Muscle of back (tissue), 10 donors: ENCODE measurements around the gene CCL19. TPM values are rescaled to one million over a fixed set of nuclear protein-coding genes. Genes with fewer than 3 reads are reported as not detected.

Experiments used
- polyA plus RNA-seq, 10 donors: library from polyadenylated mRNA; unstranded; fragments of 120-200 nt; gene quantifications; one replicate each; pipeline ENCODE4 v1.2.1, GENCODE V29; 2013; ENCODE audit not compliant: insufficient read length in 10 of 10

The CCL19 gene
- polyA plus RNA-seq, 10 donors: 1.5 to 12.3 (median 6.0) TPM; not detected in 6

Other genes starting within 250 kb of the CCL19 start
- gene FAM219A, start 232.7 kb downstream of the CCL19 start, polyA plus RNA-seq: 10 to 100 TPM in 8 of 10 donors, 1 to 10 TPM in 2; 9.8 to 15.0 (median 11.8) TPM
- gene DNAI1, start 232.5 kb downstream of the CCL19 start, polyA plus RNA-seq: under 1 TPM in 2 of 10 donors, not detected in 8; 0.23 to 0.30 TPM
- gene ENHO, start 168.3 kb downstream of the CCL19 start, polyA plus RNA-seq: 1 to 10 TPM; 2.5 to 5.2 (median 3.4) TPM
- 10 to 100 TPM; 24.5 to 98.6 (median 54.8) TPM for gene CNTFR, start 101.6 kb downstream of the CCL19 start, polyA plus RNA-seq
- 10 to 100 TPM; 15.3 to 22.3 (median 18.5) TPM for gene RPP25L, start 79.2 kb downstream of the CCL19 start, polyA plus RNA-seq
- gene DCTN3, start 70.8 kb downstream of the CCL19 start, polyA plus RNA-seq: 10 to 100 TPM; 53.7 to 75.6 (median 66.5) TPM
- gene ARID3C, start 62.2 kb downstream of the CCL19 start, polyA plus RNA-seq: under 1 TPM in 5 of 10 donors, not detected in 5; 0.11 to 0.24 (median 0.18) TPM
- gene SIGMAR1, start 53.5 kb downstream of the CCL19 start, polyA plus RNA-seq: 10 to 100 TPM; 35.5 to 60.7 (median 47.0) TPM
- 10 to 100 TPM; 28.2 to 48.1 (median 33.9) TPM for gene GALT, start 44.6 kb downstream of the CCL19 start, polyA plus RNA-seq
- 100 to 1,000 TPM in 8 of 10 donors, 10 to 100 TPM in 2; 92.2 to 164 (median 110) TPM for gene IL11RA, start 39.1 kb downstream of the CCL19 start, polyA plus RNA-seq
- gene CCL27, start 28.6 kb downstream of the CCL19 start, polyA plus RNA-seq: under 1 TPM in 9 of 10 donors, not detected in 1; 0.47 to 0.95 (median 0.78) TPM
- 10 to 100 TPM in 9 of 10 donors, 1 to 10 TPM in 1; 4.1 to 58.5 (median 26.1) TPM for gene CCL21, start 18.9 kb upstream of the CCL19 start, polyA plus RNA-seq